ENCODE measurements around the gene TTC23L.
A peak's percentile ranks its signal among the peaks of the same experiment; 100 is the strongest.

The TTC23L gene

DNA sequence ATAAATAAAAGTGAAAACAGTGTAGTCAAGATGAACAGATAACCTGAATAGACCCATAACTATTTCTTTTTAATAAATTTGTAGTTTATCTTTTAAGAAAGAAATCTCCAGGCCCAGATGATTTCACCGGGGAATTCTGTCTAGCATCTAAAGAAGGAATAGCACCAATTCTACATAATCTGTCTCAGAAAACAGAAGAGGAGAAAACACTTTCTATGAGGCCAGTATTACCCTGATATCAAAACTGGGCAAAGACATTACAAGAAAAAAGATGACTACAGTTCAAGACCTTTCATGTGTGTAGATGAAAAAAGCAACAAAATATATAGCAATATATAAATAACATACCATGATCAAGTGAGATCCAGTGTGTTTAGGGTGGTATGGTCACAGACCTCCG is 31.4 kb downstream of the TTC23L start:
- no peak for DNase-seq (ENCODE audit: low spot score)

DNA sequence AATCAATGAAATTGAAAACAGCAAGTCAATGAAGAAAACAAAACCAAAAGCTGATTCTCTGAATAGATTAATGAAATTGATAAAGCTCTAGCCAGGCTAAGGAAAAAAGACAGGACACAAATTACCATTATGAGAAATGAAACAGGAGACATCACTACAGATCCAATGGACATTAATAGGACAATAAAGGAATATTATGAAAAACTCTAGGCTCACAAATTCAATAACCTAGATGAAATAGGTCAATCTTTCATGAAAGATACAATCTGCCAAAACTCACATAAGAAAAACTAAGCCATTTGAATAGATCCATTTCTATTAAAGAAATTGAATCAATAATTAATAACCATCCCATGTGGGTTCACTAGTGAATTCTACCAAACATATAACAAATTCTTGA is 37.3 kb downstream of the TTC23L start:
- no peak for DNase-seq (ENCODE audit: low spot score)

DNA sequence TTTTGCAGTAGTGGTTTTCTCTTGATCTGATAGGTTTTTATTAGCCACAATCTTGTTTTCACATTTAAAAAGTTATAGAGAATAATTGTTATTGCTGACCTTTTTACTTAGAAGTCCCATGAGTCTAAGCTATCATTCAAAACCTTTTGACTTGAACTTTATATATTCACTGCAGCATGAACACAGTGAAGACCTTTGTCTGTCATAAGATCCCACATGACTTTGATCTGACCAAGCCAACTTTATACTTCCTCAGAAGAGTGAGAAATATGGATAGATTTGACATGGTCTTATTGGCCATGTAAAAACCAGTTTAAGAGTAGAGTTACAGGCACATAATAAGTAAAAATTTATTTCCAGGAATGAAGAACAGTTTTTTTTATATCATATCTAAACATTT is 42.3 kb downstream of the TTC23L start:
- DNase-seq (ENCODE audit: low spot score): no peak

DNA sequence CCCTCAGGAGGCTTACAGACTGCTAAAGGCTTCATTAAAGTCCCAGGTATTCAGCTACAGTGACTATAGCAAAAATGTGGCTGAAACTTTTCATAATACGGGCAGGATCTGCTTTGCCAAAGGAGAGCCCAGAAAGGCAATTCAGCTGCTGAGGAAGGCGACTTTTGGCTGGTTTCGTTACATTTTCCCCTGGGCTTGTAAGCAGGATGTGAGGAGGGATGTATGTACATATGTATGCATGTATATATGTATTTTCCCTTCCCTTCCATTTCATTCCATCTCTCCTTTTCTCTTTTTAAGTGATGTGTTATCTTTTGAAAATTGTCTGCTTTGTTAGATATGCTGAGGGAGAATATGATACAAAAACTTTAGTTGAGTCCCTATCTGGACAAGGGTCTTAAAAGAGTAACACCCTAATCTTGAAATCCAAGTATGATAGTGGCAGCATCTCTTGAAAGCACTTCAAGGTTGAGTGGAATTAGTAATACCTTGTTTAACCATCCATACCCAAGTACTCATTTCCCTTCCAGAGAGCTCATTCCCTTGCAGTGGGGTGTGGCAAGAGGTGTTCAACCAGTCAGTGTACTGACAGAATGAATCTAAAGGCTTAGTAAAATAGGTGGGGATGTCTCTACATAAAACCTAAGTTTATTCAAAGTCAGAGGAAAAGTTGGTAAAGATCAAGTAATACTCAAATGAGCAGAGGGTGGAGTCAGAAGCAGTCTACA is 47.6 kb downstream of the TTC23L start:
- no peak for DNase-seq (ENCODE audit: low spot score)

DNA sequence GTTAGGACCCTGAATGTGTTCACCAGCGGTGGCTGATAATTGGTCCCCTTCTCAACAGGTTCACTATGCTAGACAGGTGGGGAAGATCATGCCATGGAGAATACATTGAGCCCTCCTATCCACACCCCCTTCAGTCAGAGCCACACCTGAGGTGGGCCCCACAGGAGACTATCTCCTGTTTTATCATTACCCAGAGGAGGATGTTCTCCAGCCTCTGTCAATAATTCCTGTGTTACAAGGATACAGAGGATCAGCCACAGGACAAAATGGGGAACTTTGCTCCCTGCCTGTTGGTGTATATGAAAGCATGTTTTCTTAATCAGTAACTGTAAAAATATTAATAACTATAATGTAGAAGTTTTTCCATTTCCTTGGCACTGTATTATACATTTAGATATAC is 50.4 kb downstream of the TTC23L start:
- DNase-seq (ENCODE audit: low spot score): no peak

DNA sequence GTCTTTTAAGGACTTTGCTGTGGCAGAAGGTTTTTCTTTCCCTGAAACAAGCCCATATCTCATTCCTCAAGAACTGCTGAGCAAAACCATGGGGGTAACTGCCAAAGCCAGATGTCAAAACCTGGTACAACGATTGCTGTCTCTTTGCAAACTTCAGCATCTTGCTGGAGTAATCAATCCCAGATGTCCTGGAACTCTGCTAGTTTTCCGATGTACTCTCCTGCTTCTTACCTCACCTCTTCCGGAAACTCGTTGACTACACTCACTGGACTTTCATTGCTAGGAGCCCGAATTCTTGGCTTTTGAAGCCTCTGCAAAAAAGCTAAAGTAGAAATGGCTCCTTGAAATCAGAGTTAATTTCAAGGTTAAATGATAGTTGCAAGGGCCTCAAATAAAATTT is 53.0 kb downstream of the TTC23L start:
- no peak for DNase-seq (ENCODE audit: low spot score)

DNA sequence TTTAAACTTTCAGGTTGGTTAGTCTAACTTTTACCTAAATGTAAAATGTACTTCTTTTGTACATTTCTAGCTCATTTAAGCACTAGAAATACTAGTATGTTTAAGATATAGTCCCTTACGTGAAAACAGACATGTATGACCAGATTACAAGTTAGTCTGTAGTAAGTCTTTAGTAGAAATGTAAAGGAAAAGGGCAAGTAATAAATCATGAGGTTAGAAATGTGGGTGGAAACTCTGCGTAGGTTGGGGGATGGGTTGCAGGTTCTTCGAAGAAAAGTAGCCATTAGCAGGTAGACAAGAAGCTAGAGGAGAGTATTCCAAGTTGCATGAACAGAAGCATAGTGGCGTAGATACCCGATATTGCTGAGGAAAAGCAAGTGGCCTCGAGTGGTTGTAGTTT is 53.5 kb downstream of the TTC23L start:
- DNase-seq (ENCODE audit: low spot score): no peak

DNA sequence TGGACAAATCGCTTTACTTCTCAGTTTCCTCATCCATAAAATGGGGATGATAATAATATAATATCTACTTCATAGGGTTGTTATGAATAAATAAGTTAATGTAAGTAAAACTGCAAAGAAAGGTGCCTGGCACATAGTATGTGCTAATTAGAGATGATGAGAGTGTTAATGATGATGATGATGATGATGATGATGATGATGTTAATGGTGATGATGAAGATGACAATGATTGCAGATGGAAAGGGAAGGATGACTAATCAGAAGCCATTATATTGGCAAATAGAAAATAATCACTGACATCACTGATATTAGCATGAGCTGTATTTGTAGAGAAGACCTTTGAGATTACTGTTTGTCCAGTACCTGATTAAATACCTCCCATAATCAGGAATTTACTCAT is 55.8 kb downstream of the TTC23L start:
- DNase-seq (ENCODE audit: low spot score): no peak

DNA sequence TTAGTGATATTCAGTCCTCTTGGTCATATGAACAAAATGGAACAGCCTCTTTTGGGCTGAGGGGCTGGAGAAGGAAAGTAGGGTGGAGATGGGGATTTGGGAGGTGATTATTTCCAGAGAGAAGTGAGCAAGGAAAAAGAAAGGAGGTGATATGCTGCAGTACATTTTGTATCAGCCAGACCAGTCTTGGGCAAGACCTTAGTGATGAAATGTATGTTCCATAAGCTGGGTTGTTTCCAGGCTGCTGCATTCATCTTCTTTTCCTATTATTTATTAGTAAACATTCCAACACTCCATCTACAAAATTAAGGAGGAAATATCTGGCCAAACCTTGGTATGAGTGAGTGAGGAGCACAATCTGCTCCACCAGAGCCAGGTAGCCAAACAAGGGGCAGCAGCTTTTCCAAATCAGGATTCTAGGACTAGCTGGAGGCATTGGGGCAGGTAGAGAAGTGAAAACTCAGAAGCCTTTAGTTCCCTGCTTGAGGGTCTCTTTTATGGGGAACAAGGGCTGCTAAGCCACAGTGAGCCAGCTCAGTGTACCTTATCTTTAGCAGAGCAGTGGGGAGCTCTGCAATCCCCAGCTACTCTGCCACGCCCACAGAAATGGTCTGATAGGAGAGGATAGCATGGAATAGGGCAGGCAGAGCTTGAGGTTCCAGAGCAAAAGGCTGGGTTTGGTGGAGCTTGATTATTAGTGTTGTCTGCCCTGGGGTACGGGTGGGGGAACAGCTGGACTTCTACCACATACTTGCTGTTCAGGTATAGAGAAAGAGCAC is 56.9 kb downstream of the TTC23L start:
- no peak for DNase-seq (ENCODE audit: low spot score)

DNA sequence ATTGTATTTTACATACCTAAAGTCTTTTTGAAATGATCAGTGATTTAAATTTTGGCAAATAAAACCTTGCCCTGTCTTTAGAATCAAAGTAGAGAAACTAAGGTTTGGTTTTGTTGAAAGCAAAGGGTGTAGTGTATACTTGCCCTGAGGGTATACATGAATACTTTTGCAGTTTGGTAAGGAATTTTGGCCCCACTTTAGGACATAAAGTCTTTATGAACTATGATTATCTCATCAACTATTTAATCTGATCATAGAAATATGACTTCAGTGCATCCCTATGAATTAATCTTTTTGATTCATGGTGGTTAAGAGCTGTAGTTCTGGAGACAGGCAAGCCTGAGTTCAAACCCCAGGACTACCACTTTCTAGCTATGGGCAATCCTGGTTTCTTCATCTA is 58.7 kb downstream of the TTC23L start:
- DNase-seq (ENCODE audit: low spot score): no peak

DNA sequence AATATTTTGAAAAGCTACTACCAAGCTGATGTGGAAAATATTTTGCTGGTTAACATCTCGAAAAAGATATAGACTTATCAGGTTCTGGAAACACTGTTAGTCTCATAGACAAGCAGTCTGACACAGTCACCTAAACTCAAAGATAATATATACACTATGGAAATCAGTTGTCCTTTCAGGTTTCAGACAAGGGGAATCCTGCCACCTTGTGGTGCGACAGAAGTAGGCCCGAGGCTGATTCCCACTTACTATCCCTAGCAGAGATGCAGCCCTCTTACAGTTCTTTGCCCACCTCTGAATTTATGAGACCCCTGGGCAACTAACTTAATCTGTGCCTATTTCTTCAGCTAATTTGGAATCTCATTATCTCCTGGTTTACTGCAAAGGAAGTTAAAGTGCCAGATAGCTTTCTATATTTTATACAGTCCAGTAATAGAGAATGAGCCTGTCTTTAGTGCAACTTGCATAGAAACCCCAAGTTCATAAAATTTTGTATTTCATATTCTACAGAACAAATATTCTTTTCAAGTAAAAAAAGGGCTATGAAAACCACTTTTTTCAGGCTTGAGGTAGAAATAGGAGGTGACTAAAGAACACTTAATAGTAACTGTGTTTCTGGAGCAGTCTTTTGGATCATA is 59.4 kb downstream of the TTC23L start:
- peak; percentile 61 for DNase-seq (ENCODE audit: low spot score)

DNA sequence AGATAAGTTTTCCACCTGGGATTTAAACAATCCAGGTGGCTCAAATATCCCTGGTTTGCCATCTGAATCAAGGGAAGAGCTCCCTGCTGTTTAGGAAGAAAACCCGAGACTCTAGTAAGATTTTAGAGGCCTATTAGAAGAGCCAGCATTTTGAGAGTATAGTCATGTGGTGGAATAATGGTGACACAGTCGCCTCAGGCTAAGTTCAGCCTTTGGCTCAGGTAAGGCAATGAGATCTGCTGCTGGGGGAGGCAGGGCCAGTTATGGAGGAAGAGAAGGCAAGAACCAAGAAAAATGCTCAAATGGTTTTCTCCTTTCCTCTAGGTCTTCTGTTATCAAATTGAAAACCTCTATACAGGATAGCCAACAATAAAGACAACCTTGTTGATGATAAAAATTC is 60.1 kb downstream of the TTC23L start:
- DNase-seq (ENCODE audit: low spot score): no peak

DNA sequence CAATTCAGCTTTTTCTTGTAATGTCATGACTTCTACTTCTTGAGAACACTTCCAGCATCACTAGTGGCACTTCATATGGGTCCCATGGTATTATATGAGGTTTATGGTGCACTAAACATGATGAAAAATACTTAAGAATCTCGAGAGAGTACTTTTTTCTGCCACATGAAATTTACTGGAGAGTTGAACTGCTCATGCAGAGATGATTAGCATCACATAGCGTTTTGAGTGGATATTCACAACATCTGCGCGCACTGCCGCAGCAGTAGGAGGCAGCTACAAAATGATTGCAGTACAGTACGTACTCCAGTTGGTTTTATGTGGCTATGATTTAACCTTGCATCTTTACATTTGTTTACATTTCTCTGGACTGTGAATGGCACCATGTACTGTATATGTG is 61.7 kb downstream of the TTC23L start:
- no peak for DNase-seq (ENCODE audit: low spot score)

DNA sequence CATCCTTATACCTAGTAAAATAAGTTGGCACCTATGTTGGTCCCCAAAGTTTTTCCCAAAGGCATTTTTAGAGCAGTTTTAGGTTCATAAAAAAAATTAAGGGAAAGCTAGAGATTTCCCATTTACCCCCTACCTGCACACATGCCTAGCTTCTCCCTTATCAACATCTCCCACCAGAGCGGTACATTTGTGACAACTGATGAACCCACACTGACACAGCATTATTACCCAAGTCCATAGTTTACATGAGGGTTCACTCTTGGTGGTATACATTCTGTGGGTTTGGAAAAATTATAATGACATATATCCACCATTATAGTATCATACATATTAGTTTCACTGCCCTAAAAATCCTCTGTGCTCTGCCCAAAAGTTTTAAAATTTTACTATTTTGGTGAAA is 64.3 kb downstream of the TTC23L start:
- DNase-seq (ENCODE audit: low spot score): no peak

DNA sequence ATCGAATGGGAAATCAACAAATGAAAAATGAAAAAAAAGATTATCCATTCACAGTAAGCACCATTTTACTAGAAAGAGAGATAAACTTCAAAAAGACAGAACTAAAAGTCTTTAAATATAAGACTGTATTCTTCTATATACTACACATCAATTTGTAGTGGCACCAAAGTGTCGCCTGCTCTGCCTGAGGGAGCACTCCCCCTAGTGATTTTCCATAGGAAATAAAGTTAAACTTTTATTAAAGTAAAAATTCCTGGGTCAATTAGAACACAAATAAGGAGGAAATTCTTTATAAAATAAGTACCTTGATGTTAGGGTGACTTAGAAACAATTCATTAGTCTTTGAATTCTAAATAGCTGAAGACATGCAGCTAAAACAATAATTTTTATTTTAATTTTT is 66.6 kb downstream of the TTC23L start:
- DNase-seq (ENCODE audit: low spot score): no peak

DNA sequence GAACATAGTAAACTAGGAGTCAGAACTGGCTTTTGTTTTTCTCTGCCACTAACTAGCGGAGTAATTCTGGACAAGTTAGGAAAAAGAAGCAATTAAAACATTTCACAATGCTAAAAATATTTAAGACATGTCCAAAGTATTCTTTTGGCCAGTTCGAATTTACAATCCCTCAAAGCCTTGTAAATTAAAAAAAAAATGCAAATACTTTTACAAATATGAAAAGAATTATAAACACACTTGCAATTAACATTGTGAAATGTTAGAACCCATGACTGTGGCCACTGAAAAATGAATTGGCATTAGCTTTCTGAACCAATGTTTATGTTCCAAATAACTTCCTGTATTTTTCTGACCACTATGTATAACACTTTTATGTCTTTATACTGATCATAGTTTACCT is 74.1 kb downstream of the TTC23L start:
- no peak for DNase-seq (ENCODE audit: low spot score)

DNA sequence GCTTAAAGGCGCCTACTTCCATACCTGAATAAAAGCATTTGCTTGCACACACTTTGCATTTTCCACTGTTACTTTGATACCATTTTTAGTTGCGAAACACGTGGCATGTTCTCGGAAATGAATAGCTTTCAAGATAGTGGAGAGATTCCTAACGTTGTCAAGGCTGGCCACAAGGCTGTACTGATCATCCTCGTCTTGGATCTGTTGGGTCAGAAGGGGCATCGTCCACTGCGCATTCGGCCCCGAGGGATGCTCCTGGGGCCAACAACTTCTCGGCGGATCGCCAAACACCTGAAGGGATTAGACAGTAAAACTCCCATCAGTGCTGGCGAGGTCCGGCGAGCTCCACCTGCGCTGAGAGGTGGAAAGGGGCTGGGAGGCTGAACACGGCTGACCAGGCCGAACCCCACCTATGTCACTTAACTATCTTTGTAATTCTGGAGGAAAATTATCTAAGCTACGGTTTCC is 75.7 kb downstream of the TTC23L start:
- no peak for DNase-seq (ENCODE audit: low spot score)

DNA sequence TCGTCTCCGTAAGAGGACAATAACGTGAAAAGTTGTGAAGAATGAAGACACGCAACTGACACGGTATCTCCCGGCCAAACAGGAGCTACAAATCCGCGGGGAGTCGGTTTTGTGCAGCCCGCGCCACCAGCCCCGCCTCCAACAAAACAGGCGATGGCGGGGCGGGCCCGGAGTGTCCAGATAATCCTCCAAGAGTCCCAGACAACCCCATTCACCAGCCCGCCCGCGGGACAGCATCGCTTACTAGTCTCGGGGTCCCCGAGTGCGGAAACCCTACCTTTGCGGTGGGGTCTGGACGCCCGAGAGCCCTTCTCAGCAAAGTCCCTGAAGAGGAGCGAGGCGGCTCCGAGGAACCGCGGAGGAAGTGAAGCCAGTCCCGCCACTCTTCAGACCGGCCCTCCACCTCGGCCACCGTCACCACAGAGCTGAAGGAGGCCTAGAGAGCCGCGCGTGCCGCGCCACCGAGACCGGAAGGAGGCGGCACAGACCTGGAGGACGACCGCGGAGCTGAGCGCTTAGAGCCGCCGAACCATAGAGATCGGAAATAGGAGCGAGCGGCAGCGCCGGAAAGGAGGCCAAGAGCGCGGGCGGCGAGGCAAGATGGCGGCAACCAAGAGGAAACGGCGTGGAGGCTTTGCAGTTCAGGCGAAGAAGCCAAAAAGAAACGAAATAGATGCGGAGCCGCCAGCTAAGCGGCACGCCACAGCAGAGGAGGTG is 76.3 kb downstream of the TTC23L start, which contains the start of the genes BRIX1 and RAD1:
TSS of gene BRIX1 (plus strand) at position 573 of the 717 bp plus-strand sequence. CDS start at position 601, 28 bp downstream.
TSS of gene RAD1 (minus strand) at position 366 of the 717 bp plus-strand sequence. CDS start 612 bp downstream, outside the sequence.
- peak; percentile 96 for DNase-seq (ENCODE audit: low spot score)

DNA sequence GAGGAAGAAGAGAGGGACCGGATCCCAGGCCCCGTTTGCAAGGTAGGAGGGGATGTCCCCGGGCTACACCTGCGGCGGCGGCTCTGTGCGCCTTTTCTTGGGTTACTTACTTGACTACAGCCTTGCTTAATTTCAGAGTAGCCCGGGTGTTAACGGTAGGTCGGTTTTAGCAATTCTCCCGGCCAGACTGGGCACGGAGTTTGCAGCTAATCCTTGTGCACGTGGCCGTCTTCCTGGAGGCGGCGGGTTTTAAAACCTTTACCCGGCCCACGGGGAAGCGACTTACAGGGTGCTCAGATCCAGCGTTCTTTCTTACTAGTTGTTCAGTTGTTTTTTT is 76.9 kb downstream of the TTC23L start:
- no peak for DNase-seq (ENCODE audit: low spot score)

DNA sequence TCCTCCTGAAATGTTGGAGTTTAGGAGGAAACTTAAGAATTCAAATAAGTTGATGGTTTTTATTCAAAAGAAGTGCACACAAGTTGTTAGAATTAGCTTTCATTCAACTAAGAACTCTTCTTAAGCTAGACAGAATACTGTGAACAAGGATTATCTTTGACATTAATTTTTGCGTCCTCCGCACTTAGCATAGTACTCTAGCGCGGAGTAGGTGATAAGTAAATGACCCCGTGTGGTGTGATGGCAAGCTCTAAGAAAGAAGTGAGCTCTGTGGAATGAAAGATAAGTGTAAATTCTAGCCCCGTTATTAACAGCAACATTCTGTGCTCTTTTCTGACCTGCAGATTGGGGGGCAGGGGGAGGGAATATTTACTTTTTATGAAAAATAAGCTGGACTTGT is 77.6 kb downstream of the TTC23L start:
- DNase-seq (ENCODE audit: low spot score): no peak

DNA sequence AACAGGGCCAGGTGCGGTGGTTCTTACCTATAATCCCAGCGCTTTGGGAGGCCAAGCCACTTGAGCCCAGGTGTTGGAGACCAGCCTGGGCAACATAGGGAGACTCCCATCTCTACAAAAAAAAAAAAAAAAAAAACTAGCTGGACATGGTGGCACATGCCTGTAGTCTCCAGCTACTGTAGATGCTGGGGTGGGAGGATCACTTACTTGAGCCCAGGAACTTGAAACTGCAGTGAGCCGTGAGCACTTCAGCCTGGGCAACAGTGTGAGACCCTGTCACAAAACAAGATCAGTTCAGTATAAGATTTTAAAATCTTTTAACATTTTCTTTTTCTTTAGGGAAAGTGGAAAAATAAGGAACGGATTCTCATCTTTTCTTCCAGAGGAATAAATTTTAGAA is 79.1 kb downstream of the TTC23L start:
- no peak for DNase-seq (ENCODE audit: low spot score)

DNA sequence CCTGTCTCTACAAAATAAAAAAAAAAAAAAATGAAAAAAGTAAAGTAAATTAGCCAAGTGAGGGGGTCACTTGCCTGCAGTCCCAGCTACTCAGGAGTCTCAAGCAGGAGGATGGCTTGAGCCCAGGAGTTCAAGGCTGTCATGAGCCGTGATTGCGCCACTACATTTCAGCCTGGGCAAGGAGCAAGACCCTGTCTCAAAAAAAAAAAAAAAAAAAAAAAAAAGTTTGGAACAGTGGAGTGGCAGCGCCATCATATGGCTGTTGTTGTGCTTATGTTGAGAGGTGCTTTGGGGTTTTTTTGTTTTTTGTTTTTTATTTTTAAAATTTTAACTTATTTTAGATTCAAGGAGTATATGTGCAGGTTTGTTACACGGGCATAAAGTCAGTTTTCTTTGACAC is 80.1 kb downstream of the TTC23L start:
- DNase-seq (ENCODE audit: low spot score): no peak

Measured in SK-N-DZ (cell line).